ENCODE data around the gene PEPD.
"Not testable (repeated sequence)": the region's sequence is repeated elsewhere in the genome, so short reads cannot be mapped to it uniquely, and the experiment has no call there.

PEPD gene

DNA sequence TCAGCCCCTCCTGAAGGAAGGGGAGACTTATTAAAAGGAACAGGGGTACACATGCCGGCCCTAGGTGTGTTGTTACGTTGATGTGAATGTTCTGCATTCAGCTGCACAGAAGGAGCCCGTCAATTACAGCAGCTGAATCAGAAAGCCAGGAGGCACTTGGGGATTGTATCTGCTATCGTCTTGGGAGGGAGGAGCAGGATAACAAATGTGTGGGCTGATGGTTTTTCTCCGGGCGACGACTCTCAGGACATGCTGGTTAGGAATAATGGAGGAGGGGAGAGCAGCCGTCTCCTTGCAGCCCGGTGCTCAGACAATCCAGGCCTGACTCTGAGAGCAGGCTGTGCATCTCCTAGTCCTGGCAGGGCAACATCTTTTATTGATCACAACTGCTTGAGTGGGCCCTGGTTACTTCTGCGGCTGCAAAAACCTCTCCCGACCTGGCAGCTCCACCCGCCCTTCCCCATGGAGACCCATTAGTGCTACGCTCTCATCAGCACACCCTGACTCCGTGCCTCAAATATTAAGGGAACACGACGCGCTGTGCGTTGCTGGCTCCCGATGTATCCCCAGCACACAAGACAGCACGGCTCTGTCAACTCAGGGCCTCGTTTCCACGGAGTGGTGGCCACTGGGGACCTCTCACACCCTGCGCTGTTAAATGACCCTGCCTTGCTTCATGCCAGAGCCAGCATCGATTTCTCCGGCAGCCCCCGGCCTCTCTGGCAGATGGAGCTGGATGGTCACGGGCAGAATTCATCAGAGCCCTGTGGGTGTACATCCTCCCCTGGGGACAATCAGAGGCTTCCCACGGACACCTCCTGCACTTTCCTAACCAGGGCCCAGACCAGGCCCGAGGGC lies 25.3 kb downstream of the PEPD start:
- ChIA-PET CTCF (no interaction called here), POLR2A (interaction anchor here (1.0 kb wide), 1 partner anchor 29 kb away, joined by 7 read pairs; no protein-coding TSS in a partner anchor)
- no peak overlapping the region for H3K4me3 ChIP-seq (ENCODE audit: low read depth, low read length)
- no peak for DNase-seq (ENCODE audit: low read depth, low spot score)
- TF ChIP-seq, protein P1, sequence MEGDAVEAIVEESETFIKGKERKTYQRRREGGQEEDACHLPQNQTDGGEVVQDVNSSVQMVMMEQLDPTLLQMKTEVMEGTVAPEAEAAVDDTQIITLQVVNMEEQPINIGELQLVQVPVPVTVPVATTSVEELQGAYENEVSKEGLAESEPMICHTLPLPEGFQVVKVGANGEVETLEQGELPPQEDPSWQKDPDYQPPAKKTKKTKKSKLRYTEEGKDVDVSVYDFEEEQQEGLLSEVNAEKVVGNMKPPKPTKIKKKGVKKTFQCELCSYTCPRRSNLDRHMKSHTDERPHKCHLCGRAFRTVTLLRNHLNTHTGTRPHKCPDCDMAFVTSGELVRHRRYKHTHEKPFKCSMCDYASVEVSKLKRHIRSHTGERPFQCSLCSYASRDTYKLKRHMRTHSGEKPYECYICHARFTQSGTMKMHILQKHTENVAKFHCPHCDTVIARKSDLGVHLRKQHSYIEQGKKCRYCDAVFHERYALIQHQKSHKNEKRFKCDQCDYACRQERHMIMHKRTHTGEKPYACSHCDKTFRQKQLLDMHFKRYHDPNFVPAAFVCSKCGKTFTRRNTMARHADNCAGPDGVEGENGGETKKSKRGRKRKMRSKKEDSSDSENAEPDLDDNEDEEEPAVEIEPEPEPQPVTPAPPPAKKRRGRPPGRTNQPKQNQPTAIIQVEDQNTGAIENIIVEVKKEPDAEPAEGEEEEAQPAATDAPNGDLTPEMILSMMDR (IDR thresholded peaks at IDR 0.05; ENCODE audit: insufficient read depth, low read length, missing control alignments), result no peak

DNA sequence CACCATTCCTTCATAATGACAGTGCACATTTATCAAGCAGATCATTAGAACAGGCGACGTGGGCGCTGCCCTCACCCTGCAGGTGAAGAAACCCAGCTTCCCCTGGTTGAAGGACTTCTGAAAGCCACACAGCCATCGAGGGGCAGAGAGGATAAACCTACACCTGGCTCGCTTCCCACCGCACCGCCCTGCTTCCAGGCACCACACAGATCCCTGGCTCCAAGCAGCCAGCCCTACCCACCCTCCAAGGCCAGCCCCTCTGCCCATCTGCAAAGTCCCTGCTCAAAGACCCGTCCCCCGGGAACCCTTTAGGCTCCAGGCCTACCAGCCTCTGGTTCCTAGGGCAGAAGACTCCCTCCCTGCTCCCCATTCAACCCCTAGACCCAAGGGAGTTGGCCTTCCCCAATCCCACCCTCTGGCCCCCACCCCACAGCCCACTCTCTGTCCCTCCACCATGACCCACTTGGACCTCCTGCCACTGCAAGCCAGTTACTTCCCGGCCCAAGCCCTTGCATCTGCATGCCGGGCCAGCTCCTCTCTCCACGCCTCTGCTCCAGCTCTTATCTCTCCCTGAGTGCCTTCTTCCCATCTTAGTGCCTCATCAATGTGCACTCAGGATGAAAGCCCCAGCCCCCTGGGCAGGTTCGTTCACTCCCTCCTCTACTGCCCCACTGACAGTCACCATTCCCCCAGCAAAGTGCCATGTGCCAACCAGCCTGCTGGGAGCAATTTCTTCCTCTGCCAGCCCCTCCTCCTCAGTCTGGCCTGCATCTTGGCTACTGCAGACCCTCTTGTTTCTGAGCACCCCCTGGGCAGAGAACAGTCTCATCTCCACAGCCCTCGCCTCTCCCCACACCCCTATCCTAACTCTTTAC lies 28.0 kb downstream of the PEPD start:
- TF ChIP-seq, protein P1 (IDR thresholded peaks at IDR 0.05; ENCODE audit: insufficient read depth, low read length, missing control alignments), result no peak
- CTCF ChIA-PET, result no interaction called here

DNA sequence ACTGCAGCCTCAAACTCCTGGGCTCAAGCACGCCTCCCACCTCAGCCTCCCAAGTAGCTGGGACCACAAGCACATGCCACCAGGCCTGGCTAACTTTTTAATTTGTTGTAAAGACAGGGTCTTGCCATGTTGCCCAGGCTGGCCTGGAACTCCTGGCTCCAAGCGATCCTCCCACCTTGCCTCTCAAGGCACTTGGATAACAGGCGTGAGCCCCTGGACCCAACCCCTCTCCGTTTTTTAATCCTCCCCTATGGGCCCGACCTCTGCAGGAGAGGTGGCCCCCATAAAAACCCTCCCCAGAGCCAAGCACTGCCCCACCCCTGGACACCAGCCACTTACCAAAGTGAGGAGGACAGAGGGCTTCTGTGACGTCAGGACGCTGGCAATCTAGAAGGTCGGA lies 28.6 kb downstream of the PEPD start:
- DNase-seq (ENCODE audit: low read depth, low spot score), result no peak
- no peak overlapping the region for H3K4me3 ChIP-seq (ENCODE audit: low read depth, low read length)
- POLR2A ChIA-PET, result no interaction called here
- TF ChIP-seq, protein P1 (IDR thresholded peaks at IDR 0.05; ENCODE audit: insufficient read depth, low read length, missing control alignments), result no peak
- CTCF ChIA-PET, result interaction anchor here (1.3 to 1.4 kb wide), 2 partner anchors 63 to 77 kb away, joined by 3 to 5 read pairs; no protein-coding TSS in a partner anchor

More for the DNA sequence above, 28.0 kb downstream of the PEPD start:
- no peak overlapping the region for H3K4me3 ChIP-seq (ENCODE audit: low read depth, low read length)
- no peak for DNase-seq (ENCODE audit: low read depth, low spot score)
- POLR2A ChIA-PET, result no interaction called here

DNA sequence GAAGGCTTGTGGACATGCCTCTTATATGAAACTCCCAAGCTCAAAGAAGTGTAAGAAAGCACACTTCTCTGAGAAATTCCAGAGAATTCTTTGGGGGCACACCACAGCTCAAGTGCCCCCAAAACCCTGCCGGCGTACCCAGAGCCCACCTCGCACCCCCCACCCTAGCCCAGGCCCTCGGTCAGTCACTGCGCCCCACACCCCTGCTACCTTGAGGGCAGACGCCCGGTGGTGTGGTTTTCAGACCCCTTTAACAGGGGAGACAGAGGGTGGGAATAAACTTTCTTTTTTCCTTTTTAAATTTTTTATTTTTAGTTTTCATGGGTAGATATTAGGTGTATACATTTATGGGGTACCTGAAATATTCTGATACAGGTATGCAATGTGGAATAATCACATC lies 29.5 kb downstream of the PEPD start:
- TF ChIP-seq, protein P1 (IDR thresholded peaks at IDR 0.05; ENCODE audit: insufficient read depth, low read length, missing control alignments), result no peak
- CTCF ChIA-PET, result interaction anchor here (1.3 to 1.4 kb wide), 2 partner anchors 62 to 77 kb away, joined by 3 to 5 read pairs; no protein-coding TSS in a partner anchor
- H3K4me3 ChIP-seq (ENCODE audit: low read depth, low read length), result no peak overlapping the region
- DNase-seq (ENCODE audit: low read depth, low spot score), result no peak
- POLR2A ChIA-PET, result no interaction called here

DNA sequence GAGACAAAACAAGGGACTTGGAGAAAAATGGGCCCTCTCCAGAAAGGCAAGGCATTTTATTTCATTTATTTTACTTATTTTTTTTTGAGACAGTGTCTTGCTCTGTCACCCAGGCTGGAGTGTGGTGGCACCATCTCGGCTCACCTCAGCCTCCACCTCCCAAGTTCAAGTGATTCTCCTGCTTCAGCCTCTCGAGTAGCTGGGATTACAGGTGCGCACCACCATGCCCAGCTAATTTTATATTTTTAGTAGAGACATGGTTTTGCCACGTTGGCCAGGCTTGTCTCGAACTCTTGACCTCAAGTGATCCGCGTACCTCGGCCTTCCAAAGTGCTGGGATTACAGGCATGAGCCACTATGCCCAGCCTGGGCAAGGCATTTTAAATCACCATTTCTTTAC lies 31.0 kb downstream of the PEPD start:
- CTCF ChIA-PET; H3K4me3 ChIP-seq (ENCODE audit: low read depth, low read length); POLR2A ChIA-PET; DNase-seq (ENCODE audit: low read depth, low spot score): not testable (repeated sequence)

DNA sequence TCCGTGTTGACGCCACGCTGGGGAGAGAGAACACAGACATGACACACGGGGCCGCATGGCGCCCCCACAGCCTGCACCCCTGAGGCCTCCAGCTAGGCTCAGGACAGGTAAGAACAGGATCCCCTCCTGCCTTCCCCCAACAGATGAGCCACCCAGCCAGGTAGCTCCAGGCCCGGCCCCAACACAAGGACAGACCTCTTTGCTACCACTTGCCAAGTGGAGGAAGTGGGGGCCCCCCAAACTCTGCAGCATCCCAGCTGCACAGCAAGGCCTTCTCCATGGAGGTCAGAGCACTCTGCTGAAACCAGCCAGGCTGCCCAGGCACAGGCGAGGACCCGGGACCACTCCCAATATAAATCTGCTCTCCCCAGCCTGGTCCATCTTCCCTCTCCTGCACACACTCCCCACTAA lies 31.5 kb downstream of the PEPD start:
- TF ChIP-seq, protein P1 (IDR thresholded peaks at IDR 0.05; ENCODE audit: insufficient read depth, low read length, missing control alignments), result no peak
- H3K4me3 ChIP-seq (ENCODE audit: low read depth, low read length), result no peak overlapping the region
- ChIA-PET POLR2A (no interaction called here), CTCF (no interaction called here)
- no peak for DNase-seq (ENCODE audit: low read depth, low spot score)
